Ammon's horn (tissue), 1 donor: ENCODE data around the gene S100A13.
A peak's percentile ranks its signal among the peaks of the same experiment; 100 is the strongest.
"Not testable (repeated sequence)": the region's sequence is repeated elsewhere in the genome, so short reads cannot be mapped to it uniquely, and the experiment has no call there.

ENCODE experiments used
- DNase-seq: peaks from one replicate; pipeline ENCODE4 v3.0.0-alpha.2; 2016; ENCODE audit warnings: low spot score

The S100A13 gene

GRCh38 chr1:153602749-153603148 lies 24.6 kb downstream of the S100A13 start:
- DNase-seq = no peak

GRCh38 chr1:153599847-153600246 lies 27.5 kb downstream of the S100A13 start:
- DNase-seq = no peak

- DNase-seq = peak; percentile 37
Observed at GRCh38 chr1:153598309-153599172, 28.8 kb downstream of the S100A13 start.

- no peak for DNase-seq
Observed at GRCh38 chr1:153597206-153597605, 30.1 kb downstream of the S100A13 start.

- peak; percentile 45 for DNase-seq
Observed at GRCh38 chr1:153592748-153593147, 34.6 kb downstream of the S100A13 start.

GRCh38 chr1:153588482-153588881 lies 38.8 kb downstream of the S100A13 start:
- DNase-seq = no peak

- not testable (repeated sequence) for DNase-seq
Observed at GRCh38 chr1:153588033-153588432, 39.3 kb downstream of the S100A13 start.

- DNase-seq = no peak
Observed at GRCh38 chr1:153587314-153587713, 40.0 kb downstream of the S100A13 start.

GRCh38 chr1:153586347-153586746 lies 41.0 kb downstream of the S100A13 start:
- no peak for DNase-seq

- no peak for DNase-seq
Observed at GRCh38 chr1:153585006-153585405, 42.3 kb downstream of the S100A13 start.

GRCh38 chr1:153583976-153584375 lies 43.3 kb downstream of the S100A13 start:
- DNase-seq = no peak

GRCh38 chr1:153583514-153583913 lies 43.8 kb downstream of the S100A13 start:
- DNase-seq = not testable (repeated sequence)

- DNase-seq = not testable (repeated sequence)
Observed at GRCh38 chr1:153582836-153583235, 44.5 kb downstream of the S100A13 start.

- DNase-seq = no peak
Observed at GRCh38 chr1:153578936-153579335, 48.4 kb downstream of the S100A13 start.

- no peak for DNase-seq
Observed at GRCh38 chr1:153578490-153578889, 48.8 kb downstream of the S100A13 start.

GRCh38 chr1:153577624-153578051 lies 49.7 kb downstream of the S100A13 start:
- DNase-seq = peak; percentile 74

GRCh38 chr1:153577138-153577537 lies 50.2 kb downstream of the S100A13 start:
- no peak for DNase-seq

GRCh38 chr1:153575497-153575896 lies 51.8 kb downstream of the S100A13 start:
- DNase-seq = not testable (repeated sequence)

- DNase-seq = not testable (repeated sequence)
Observed at GRCh38 chr1:153575081-153575491, 52.2 kb downstream of the S100A13 start.

GRCh38 chr1:153573351-153573750 lies 54.0 kb downstream of the S100A13 start:
- DNase-seq = no peak

GRCh38 chr1:153572569-153573015 lies 54.7 kb downstream of the S100A13 start:
- peak; percentile 93 for DNase-seq

- DNase-seq = no peak
Observed at GRCh38 chr1:153571706-153572105, 55.6 kb downstream of the S100A13 start.

- no peak for DNase-seq
Observed at GRCh38 chr1:153570874-153571273, 56.4 kb downstream of the S100A13 start.

- no peak for DNase-seq
Observed at GRCh38 chr1:153569465-153569864, 57.8 kb downstream of the S100A13 start.
